ENCODE results near the gene CAMKMT. TPM values are rescaled to one million over a fixed set of nuclear protein-coding genes. Genes with fewer than 3 reads are reported as not detected.
A peak's percentile ranks its signal among the peaks of the same experiment; 100 is the strongest.

The CAMKMT gene
- total RNA-seq, 1 experiment from 2014 or later: 17.4 TPM

DNA sequence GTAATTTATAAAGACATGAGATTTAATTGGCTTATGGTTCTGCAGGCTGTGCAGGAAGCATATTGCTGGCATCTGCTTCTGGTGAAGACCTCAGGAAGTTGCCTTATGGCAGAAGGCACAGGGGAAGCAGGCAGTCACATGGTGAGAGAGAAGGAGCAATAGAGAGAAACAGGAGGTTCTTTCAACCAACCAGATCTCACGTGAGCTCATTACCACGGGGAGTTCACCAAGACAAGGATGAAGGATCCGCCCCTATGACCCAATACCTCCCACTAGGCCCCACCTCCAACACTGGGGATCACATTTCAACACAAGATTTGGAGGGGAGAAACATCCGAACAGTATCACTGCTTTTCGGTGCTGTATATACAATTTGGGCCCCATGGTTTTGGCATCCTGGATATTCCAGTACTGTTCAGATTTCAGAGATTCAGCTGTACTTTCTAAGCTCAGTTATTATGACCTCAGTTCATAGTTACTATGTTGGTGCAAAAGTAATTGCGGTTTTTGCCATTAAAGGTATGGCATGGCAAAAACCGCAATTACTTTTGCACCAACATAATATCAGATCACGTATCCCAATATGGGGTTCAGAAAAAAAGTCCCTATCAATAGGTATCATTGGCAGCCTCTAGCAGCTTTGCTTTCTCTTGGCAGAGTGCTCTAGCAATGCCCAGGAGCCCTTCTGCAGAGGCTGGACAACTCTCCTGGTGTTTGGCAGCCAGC, 390.2 kb downstream of the CAMKMT start:
- Histone ChIP-seq H3K79me1 (ENCODE audit: insufficient read depth, low read depth, low read length, poor library complexity, severe bottlenecking) (no peaks in the 10 kb centered on the region), H4K91ac (ENCODE audit: insufficient read length, low read depth, low read length) (no peak overlapping the region), H3K9me3 (ENCODE audit: control insufficient read depth, low read depth, low read length) (no peaks in the 10 kb centered on the region), H2BK120ac (ENCODE audit: low read depth, low read length, poor library complexity, severe bottlenecking) (no peak overlapping the region), H3K27ac (ENCODE audit: insufficient read length, low read depth, low read length) (no peak overlapping the region), H3K14ac (ENCODE audit: insufficient read depth, low read length) (no peak overlapping the region), H3T11ph (ENCODE audit: low read length) (no peak overlapping the region), H2BK15ac (ENCODE audit: low read depth, low read length) (no peak overlapping the region), H3K79me2 (ENCODE audit: insufficient read depth, low read length) (no peaks in the 10 kb centered on the region), H3K23me2 (ENCODE audit: insufficient read length, low read depth, low read length, poor library complexity, severe bottlenecking) (no peaks in the 10 kb centered on the region), H3K18ac (ENCODE audit: insufficient read length, low read depth, low read length) (peak overlapping the region; percentile 21), H3K4me1 (ENCODE audit: insufficient read depth, low read length) (peaks cover 10% of the 10 kb centered on the region; the same call in 1 of the 2 replicates), H2BK5ac (ENCODE audit: insufficient read length, low read length) (no peak overlapping the region), H2AFZ (ENCODE audit: low read length) (no peak overlapping the region), H4K8ac (replicated peaks; ENCODE audit: insufficient read length, low read depth, low read length) (no peak overlapping the region), H3K9ac (ENCODE audit: extremely low read depth, insufficient read length, low read length) (no peak overlapping the region), H3K23ac (ENCODE audit: insufficient read length, low read depth, low read length) (no peak overlapping the region), H3K27me3 (ENCODE audit: insufficient read depth, low read length) (no peaks in the 10 kb centered on the region), H4K20me1 (ENCODE audit: control insufficient read depth, insufficient read depth, insufficient read length) (no peaks in the 10 kb centered on the region), H3K4ac (ENCODE audit: low read depth, low read length) (no peak overlapping the region), H2BK20ac (ENCODE audit: low read depth, low read length, poor library complexity, severe bottlenecking) (no peak overlapping the region), H3K4me2 (ENCODE audit: insufficient read depth, insufficient read length, low read length) (no peak overlapping the region), H3K56ac (ENCODE audit: insufficient read length, low read depth, low read length) (no peak overlapping the region), H4K5ac (ENCODE audit: insufficient read length, low read depth, low read length) (no peak overlapping the region), H2BK12ac (ENCODE audit: insufficient read length, low read depth, low read length) (no peak overlapping the region), H2AK5ac (ENCODE audit: insufficient read length, low read length) (no peak overlapping the region)
- Mint-ChIP-seq H3K4me3 (no peak overlapping the region), H3K27ac (peak overlapping the region in 2 of 3 experiments; percentile 50 to 88; a peak in 3 of 7 replicates), H3K27me3 (ENCODE audit: low read depth) (no peaks in the 10 kb centered on the region), H3K36me3 (ENCODE audit: insufficient read depth in 1 of 3, low read depth in 3 of 3) (no peaks in the 10 kb centered on the region; a peak in 1 of 7 replicates), H3K9me3 (no peaks in the 10 kb centered on the region), H3K4me1 (peaks cover 34 to 36% of the 10 kb centered on the region in 2 experiments)
- no CpG with 5 or more reads among the region's 8 CpGs for WGBS (ENCODE audit: extremely low coverage, insufficient read length, low lambda C conversion rate)
- peak; percentile 66 for DNase-seq
- TF ChIP-seq, protein P1, sequence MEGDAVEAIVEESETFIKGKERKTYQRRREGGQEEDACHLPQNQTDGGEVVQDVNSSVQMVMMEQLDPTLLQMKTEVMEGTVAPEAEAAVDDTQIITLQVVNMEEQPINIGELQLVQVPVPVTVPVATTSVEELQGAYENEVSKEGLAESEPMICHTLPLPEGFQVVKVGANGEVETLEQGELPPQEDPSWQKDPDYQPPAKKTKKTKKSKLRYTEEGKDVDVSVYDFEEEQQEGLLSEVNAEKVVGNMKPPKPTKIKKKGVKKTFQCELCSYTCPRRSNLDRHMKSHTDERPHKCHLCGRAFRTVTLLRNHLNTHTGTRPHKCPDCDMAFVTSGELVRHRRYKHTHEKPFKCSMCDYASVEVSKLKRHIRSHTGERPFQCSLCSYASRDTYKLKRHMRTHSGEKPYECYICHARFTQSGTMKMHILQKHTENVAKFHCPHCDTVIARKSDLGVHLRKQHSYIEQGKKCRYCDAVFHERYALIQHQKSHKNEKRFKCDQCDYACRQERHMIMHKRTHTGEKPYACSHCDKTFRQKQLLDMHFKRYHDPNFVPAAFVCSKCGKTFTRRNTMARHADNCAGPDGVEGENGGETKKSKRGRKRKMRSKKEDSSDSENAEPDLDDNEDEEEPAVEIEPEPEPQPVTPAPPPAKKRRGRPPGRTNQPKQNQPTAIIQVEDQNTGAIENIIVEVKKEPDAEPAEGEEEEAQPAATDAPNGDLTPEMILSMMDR (conservative IDR thresholded peaks at IDR 0.05): no peak

All from H9 (cell line).